OCI-LY1 (cell line): Measurements from ENCODE around the gene NOP58.

Source experiments
- CTCF ChIP-seq: fragments of 200-600 bp; sonication (generic), shearing (Covaris generic); IDR thresholded peaks from 2 replicates; pipeline ENCODE4 v1.5.1; 2017; ENCODE audit warnings: mild to moderate bottlenecking, antibody characterized with exemption, low read length, moderate library complexity, mixed read lengths
- EZH2 ChIP-seq: fragments of 200-600 bp; sonication (generic), shearing (Covaris generic); IDR thresholded peaks from 2 replicates; pipeline ENCODE4 v1.8.0; 2017; ENCODE audit warnings: borderline replicate concordance, mixed run types, mild to moderate bottlenecking, antibody characterized with exemption, low read length, moderate library complexity, mixed read lengths

GRCh38 chr2:202290316-202290715 lies 24.8 kb downstream of the NOP58 start:
- TF ChIP-seq CTCF: no peak
- no peak for TF ChIP-seq EZH2
